ENCODE data around the gene MPST. TPM values are rescaled to one million over a fixed set of nuclear protein-coding genes. Genes with fewer than 3 reads are reported as not detected.

MPST gene
- polyA plus RNA-seq, 1 experiment = 45.5 TPM

- POLR2A ChIA-PET = no interaction called here
- TF ChIP-seq CTCF (IDR thresholded peaks at IDR 0.05; ENCODE audit: insufficient read depth, low read depth, low read length) = no peak
- DNase-seq (ENCODE audit: low read depth) = no peak
- CTCF ChIA-PET = interaction anchor here (1.3 kb wide), 1 partner anchor 9 kb away, joined by 3 read pairs; no protein-coding TSS in a partner anchor
- Histone ChIP-seq H3K27me3 (ENCODE audit: control insufficient read depth, insufficient read depth, low read length) (peaks cover 7% of the 10 kb centered on the region), H3K4me3 (ENCODE audit: low read depth, low read length) (no peak overlapping the region), H3K36me3 (ENCODE audit: control insufficient read depth, insufficient read depth, low read length) (no peaks in the 10 kb centered on the region)
Observed at GRCh38 chr22:37039466-37039865, 19.9 kb downstream of the MPST start.

DNA sequence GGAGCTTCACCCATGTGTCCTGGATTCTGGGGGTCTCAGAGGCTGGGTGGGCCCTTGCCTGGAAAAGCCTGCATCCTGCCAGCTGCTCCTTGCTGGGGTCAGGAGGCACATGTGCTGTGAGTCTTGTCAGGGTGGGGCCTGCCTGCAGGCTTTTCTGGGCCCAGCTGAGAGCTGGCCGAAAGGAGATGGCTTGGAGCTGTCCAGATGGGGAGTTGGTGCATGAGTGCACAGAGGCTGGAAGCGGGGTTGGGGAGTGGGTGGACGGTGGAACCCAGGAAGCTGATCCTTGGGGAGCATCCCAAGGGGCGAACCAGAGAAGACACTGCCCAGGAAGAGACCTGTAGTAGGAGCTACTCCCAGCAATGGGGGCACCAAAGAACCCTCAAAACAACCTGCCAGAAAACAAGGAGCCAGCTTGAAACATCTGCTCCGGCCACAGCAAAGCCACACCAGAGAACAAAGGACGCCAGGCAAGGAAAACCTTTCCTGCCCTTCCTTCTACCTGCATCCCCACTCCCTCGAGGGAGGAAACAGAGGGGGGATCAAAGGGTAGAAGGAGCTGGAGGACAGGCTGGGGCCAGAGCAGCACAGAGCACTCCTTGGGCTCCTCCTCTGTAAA, 23.8 kb downstream of the MPST start:
- H3K36me3 ChIP-seq (ENCODE audit: control insufficient read depth, insufficient read depth, low read length) = no peaks in the 10 kb centered on the region
- ChIA-PET POLR2A (no interaction called here), CTCF (interaction anchor here (0.9 to 3.7 kb wide), 9 partner anchors 11 to 317 kb away, joined by 3 to 11 read pairs (median 3); partner anchors contain the start of genes MPST and TST)
- no peaks in the 10 kb centered on the region for H3K27me3 ChIP-seq (ENCODE audit: control insufficient read depth, insufficient read depth, low read length)
- no peak for TF ChIP-seq CTCF (IDR thresholded peaks at IDR 0.05; ENCODE audit: insufficient read depth, low read depth, low read length)
- H3K4me3 ChIP-seq (ENCODE audit: low read depth, low read length) = no peak overlapping the region
- DNase-seq (ENCODE audit: low read depth) = no peak

DNA sequence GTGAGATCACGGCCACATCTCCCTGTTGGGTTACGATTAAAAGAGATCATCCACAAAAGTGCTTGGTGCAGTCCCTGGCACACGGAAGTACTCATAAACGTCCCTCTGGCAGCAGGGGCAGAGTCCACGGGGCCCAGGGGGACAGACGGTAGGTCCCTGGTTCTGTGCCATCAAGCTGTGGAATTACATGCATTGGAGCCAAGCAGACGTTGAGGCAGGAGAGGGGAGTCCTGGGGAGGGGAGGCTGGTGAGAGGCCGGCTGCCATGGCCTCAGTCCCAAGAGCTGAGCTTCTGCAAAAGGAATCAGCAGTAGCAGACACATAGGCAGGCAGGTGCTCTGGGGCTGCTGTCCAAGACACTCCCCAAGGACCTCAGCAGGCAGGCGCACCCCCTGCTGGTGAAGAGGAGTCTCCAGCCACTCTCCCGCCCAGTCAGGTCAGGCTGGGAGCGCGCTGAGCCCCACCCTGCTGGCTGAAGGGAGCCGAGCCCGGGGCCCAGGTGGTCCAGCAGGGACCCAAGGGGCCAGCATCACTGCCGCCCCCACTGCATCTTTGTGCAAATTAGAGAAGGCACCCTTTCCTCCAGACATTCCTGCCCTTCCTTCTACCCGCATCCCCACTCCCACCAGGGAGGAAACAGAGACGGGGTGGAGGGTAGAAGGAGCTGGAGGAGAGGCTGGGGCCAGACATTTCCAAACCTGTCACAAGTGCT, 24.4 kb downstream of the MPST start:
- no peak for DNase-seq (ENCODE audit: low read depth)
- no peaks in the 10 kb centered on the region for H3K36me3 ChIP-seq (ENCODE audit: control insufficient read depth, insufficient read depth, low read length)
- TF ChIP-seq CTCF (IDR thresholded peaks at IDR 0.05; ENCODE audit: insufficient read depth, low read depth, low read length) = peak; percentile 63
- CTCF ChIA-PET = interaction anchor here (0.5 to 3.7 kb wide), 13 partner anchors 7 to 318 kb away, joined by 3 to 12 read pairs (median 4); partner anchors contain the start of genes MPST and TST
- POLR2A ChIA-PET = no interaction called here
- no peaks in the 10 kb centered on the region for H3K27me3 ChIP-seq (ENCODE audit: control insufficient read depth, insufficient read depth, low read length)
- no peak overlapping the region for H3K4me3 ChIP-seq (ENCODE audit: low read depth, low read length)

- no peak for TF ChIP-seq CTCF (IDR thresholded peaks at IDR 0.05; ENCODE audit: insufficient read depth, low read depth, low read length)
- Histone ChIP-seq H3K4me3 (ENCODE audit: low read depth, low read length) (no peak overlapping the region), H3K36me3 (ENCODE audit: control insufficient read depth, insufficient read depth, low read length) (no peaks in the 10 kb centered on the region), H3K27me3 (ENCODE audit: control insufficient read depth, insufficient read depth, low read length) (no peaks in the 10 kb centered on the region)
- DNase-seq (ENCODE audit: low read depth) = no peak
- ChIA-PET POLR2A (no interaction called here), CTCF (interaction anchor here (0.9 to 3.7 kb wide), 9 partner anchors 8 to 263 kb away, joined by 3 to 12 read pairs (median 6); no protein-coding TSS in a partner anchor)
Observed at GRCh38 chr22:37044634-37045625, 25.4 kb downstream of the MPST start.
